ENCODE measurements around the gene ACAA1. TPM values are rescaled to one million over a fixed set of nuclear protein-coding genes. Genes with fewer than 3 reads are reported as not detected.

The ACAA1 gene
- total RNA-seq, 1 experiment from 2014 or later = 76.4 TPM

DNA sequence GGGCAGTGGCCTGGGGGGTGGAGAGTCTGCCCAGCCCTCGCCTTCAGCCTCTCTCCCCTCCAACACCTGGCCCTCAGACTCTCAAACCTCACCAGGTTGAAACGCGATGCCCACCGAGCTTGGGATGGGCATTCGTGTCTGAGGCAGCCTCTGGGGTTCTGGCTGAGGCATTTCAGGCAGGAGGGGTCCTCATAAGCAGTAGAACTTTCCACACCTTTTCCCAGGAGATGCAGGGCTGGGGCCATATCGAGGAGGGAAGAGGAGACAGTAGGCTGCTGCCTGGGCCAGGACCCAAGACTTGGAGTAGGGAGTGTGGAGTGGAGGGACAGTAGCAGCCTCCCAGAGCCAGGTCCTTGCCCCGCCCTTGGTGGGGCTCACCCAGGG, 24.6 kb downstream of the ACAA1 start:
- intact Hi-C loops (cut with micrococcal nuclease) = no loop called here
- ChIA-PET CTCF (no interaction called here), POLR2A (ENCODE audit: unreplicated experiment) (interaction anchor here (0.6 kb wide), 1 partner anchor 430 kb away, joined by 3 read pairs; no protein-coding TSS in a partner anchor)
- Histone ChIP-seq H3K9me3 (ENCODE audit: low read length) (no peaks in the 10 kb centered on the region), H3K9ac (ENCODE audit: low read length) (no peak overlapping the region), H4K20me1 (ENCODE audit: low read length) (no peaks in the 10 kb centered on the region), H3K27ac (ENCODE audit: low read length) (no peak overlapping the region), H3K4me3 (ENCODE audit: low read length) (no peak overlapping the region), H3K36me3 (ENCODE audit: low read depth, low read length) (no peaks in the 10 kb centered on the region), H3K4me2 (ENCODE audit: low read length) (no peak overlapping the region), H2AFZ (ENCODE audit: low read length) (no peak overlapping the region), H3F3A (ENCODE audit: low read length, unreplicated experiment) (no peaks in the 10 kb centered on the region), H3K4me1 (ENCODE audit: insufficient read depth, low read length) (peaks cover 6% of the 10 kb centered on the region; the same call in 1 of the 2 replicates), H3K27me3 (ENCODE audit: low read length) (no peaks in the 10 kb centered on the region), H3K79me2 (ENCODE audit: low read length) (no peaks in the 10 kb centered on the region), H3K9me2 (replicated peaks; ENCODE audit: low read length) (no peaks in the 10 kb centered on the region)
- BruUV-seq (replicated peaks) = no TSS peak
- DNase-seq (no peak), ATAC-seq (no peak)
- TF ChIP-seq EZH2phosphoT487 (IDR thresholded peaks at IDR 0.05; ENCODE audit: borderline replicate concordance, low read length) = no peak
- TF ChIP-seq, protein P1, sequence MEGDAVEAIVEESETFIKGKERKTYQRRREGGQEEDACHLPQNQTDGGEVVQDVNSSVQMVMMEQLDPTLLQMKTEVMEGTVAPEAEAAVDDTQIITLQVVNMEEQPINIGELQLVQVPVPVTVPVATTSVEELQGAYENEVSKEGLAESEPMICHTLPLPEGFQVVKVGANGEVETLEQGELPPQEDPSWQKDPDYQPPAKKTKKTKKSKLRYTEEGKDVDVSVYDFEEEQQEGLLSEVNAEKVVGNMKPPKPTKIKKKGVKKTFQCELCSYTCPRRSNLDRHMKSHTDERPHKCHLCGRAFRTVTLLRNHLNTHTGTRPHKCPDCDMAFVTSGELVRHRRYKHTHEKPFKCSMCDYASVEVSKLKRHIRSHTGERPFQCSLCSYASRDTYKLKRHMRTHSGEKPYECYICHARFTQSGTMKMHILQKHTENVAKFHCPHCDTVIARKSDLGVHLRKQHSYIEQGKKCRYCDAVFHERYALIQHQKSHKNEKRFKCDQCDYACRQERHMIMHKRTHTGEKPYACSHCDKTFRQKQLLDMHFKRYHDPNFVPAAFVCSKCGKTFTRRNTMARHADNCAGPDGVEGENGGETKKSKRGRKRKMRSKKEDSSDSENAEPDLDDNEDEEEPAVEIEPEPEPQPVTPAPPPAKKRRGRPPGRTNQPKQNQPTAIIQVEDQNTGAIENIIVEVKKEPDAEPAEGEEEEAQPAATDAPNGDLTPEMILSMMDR (conservative IDR thresholded peaks at IDR 0.05; ENCODE audit: low read depth, low read length) = no peak
- no peak for TF ChIP-seq EZH2 (IDR thresholded peaks at IDR 0.05; ENCODE audit: low read length, unreplicated experiment)

DNA sequence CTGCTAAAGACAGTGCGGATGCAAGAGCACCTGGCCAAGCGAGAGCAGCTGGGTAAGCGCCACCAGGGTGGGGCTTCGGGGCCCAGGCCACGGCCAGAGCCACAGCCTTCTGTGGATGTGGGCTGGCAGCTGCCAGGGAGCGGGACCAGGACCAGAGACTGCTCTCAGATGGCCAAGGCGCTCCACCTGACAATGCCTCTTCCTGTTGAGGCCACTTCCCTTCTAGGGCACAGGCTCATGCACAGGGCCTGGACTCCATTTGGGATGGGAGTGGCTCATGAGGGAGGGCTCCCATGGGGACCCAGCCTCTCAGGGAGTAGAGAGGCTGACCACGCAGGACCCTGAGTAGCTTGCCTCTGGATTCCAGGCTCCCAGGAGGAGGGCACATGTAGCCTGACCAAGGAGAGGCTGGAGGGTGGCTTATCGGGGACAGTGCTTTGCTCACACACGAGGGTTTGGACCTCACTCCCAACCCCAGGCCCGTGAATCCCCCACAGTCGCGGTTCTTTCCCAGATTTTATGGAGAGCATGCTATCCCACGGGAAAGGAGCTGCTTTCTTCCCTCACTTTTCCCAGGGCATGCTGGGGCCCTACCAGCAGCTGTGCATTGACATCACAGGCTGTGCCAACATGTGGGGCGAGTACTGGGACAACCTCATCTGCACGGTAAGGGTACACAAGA, 25.1 kb downstream of the ACAA1 start:
- intact Hi-C loops (cut with micrococcal nuclease) = no loop called here
- no peak for ATAC-seq

More for the DNA sequence above, 25.1 kb downstream of the ACAA1 start:
- BruUV-seq (replicated peaks) = no TSS peak
- H2AFZ ChIP-seq (ENCODE audit: low read length) = no peak overlapping the region
- ChIA-PET POLR2A (ENCODE audit: unreplicated experiment) (interaction anchor here (0.6 kb wide), 1 partner anchor 431 kb away, joined by 3 read pairs; no protein-coding TSS in a partner anchor), CTCF (no interaction called here)
- no peaks in the 10 kb centered on the region for H3K36me3 ChIP-seq (ENCODE audit: low read depth, low read length)
- no peak overlapping the region for H3K4me2 ChIP-seq (ENCODE audit: low read length)
- H3K4me1 ChIP-seq (ENCODE audit: insufficient read depth, low read length) = peaks cover 6% of the 10 kb centered on the region; the same call in 1 of the 2 replicates
- no peaks in the 10 kb centered on the region for H3K27me3 ChIP-seq (ENCODE audit: low read length)
- TF ChIP-seq EZH2 (IDR thresholded peaks at IDR 0.05; ENCODE audit: low read length, unreplicated experiment) (no peak), EZH2phosphoT487 (IDR thresholded peaks at IDR 0.05; ENCODE audit: borderline replicate concordance, low read length) (no peak)
- TF ChIP-seq, protein P1 (conservative IDR thresholded peaks at IDR 0.05; ENCODE audit: low read depth, low read length) = no peak
- no peak for DNase-seq
- H3K27ac ChIP-seq (ENCODE audit: low read length) = no peak overlapping the region
- no peaks in the 10 kb centered on the region for H4K20me1 ChIP-seq (ENCODE audit: low read length)
- no peak overlapping the region for H3K4me3 ChIP-seq (ENCODE audit: low read length)
- H3F3A ChIP-seq (ENCODE audit: low read length, unreplicated experiment) = no peaks in the 10 kb centered on the region
- no peaks in the 10 kb centered on the region for H3K9me2 ChIP-seq (replicated peaks; ENCODE audit: low read length)
- no peaks in the 10 kb centered on the region for H3K79me2 ChIP-seq (ENCODE audit: low read length)
- no peaks in the 10 kb centered on the region for H3K9me3 ChIP-seq (ENCODE audit: low read length)
- H3K9ac ChIP-seq (ENCODE audit: low read length) = no peak overlapping the region

Measured in PC-3 (cell line).